ENCODE results near the gene LTBP1. TPM values are rescaled to one million over a fixed set of nuclear protein-coding genes. Genes with fewer than 3 reads are reported as not detected.
"Not testable (repeated sequence)": the region's sequence is repeated elsewhere in the genome, so short reads cannot be mapped to it uniquely, and the experiment has no call there.

The LTBP1 gene
- total RNA-seq, 1 donor from 2014 or later = 327 TPM

GRCh38 chr2:32915694-32916093 lies 31.1 kb upstream of the LTBP1 start:
- DNase-seq (ENCODE audit: low spot score) = no peak
- no peak for TF ChIP-seq CTCF (IDR thresholded peaks at IDR 0.05; ENCODE audit: unreplicated experiment)
- H3K9me3 Mint-ChIP-seq (ENCODE audit: unreplicated experiment) = no peaks in the 10 kb centered on the region
- peaks cover 8% of the 10 kb centered on the region for H3K4me1 Mint-ChIP-seq (ENCODE audit: unreplicated experiment)
- H3K36me3 Mint-ChIP-seq (ENCODE audit: low read depth, unreplicated experiment) = no peaks in the 10 kb centered on the region
- H3K27ac Mint-ChIP-seq (ENCODE audit: unreplicated experiment) = no peak overlapping the region
- H3K27me3 Mint-ChIP-seq (ENCODE audit: unreplicated experiment) = peaks cover 4% of the 10 kb centered on the region
- H3K4me3 Mint-ChIP-seq (ENCODE audit: unreplicated experiment) = no peak overlapping the region

GRCh38 chr2:32918774-32919173 lies 28.0 kb upstream of the LTBP1 start:
- TF ChIP-seq CTCF (IDR thresholded peaks at IDR 0.05; ENCODE audit: unreplicated experiment) = no peak
- Mint-ChIP-seq H3K9me3 (ENCODE audit: unreplicated experiment) (no peaks in the 10 kb centered on the region), H3K27me3 (ENCODE audit: unreplicated experiment) (peaks cover 4% of the 10 kb centered on the region), H3K4me3 (ENCODE audit: unreplicated experiment) (no peak overlapping the region), H3K4me1 (ENCODE audit: unreplicated experiment) (peaks cover 9% of the 10 kb centered on the region), H3K27ac (ENCODE audit: unreplicated experiment) (no peak overlapping the region), H3K36me3 (ENCODE audit: low read depth, unreplicated experiment) (no peaks in the 10 kb centered on the region)
- no peak for DNase-seq (ENCODE audit: low spot score)

GRCh38 chr2:32919901-32920300 lies 26.9 kb upstream of the LTBP1 start:
- not testable (repeated sequence) for H3K4me3 Mint-ChIP-seq (ENCODE audit: unreplicated experiment); H3K27ac Mint-ChIP-seq (ENCODE audit: unreplicated experiment); H3K36me3 Mint-ChIP-seq (ENCODE audit: low read depth, unreplicated experiment); H3K4me1 Mint-ChIP-seq (ENCODE audit: unreplicated experiment); H3K27me3 Mint-ChIP-seq (ENCODE audit: unreplicated experiment); H3K9me3 Mint-ChIP-seq (ENCODE audit: unreplicated experiment); DNase-seq (ENCODE audit: low spot score)

GRCh38 chr2:32921486-32921885 lies 25.3 kb upstream of the LTBP1 start:
- not testable (repeated sequence) for H3K9me3 Mint-ChIP-seq (ENCODE audit: unreplicated experiment); DNase-seq (ENCODE audit: low spot score); H3K4me3 Mint-ChIP-seq (ENCODE audit: unreplicated experiment); H3K27ac Mint-ChIP-seq (ENCODE audit: unreplicated experiment); H3K36me3 Mint-ChIP-seq (ENCODE audit: low read depth, unreplicated experiment); H3K27me3 Mint-ChIP-seq (ENCODE audit: unreplicated experiment); H3K4me1 Mint-ChIP-seq (ENCODE audit: unreplicated experiment)

GRCh38 chr2:32922501-32922900 lies 24.3 kb upstream of the LTBP1 start:
- no peak for TF ChIP-seq CTCF (IDR thresholded peaks at IDR 0.05; ENCODE audit: unreplicated experiment)
- Mint-ChIP-seq H3K36me3 (ENCODE audit: low read depth, unreplicated experiment) (peaks cover under 1% of the 10 kb centered on the region), H3K4me1 (ENCODE audit: unreplicated experiment) (peaks cover 20% of the 10 kb centered on the region), H3K9me3 (ENCODE audit: unreplicated experiment) (no peaks in the 10 kb centered on the region), H3K27me3 (ENCODE audit: unreplicated experiment) (peaks cover 9% of the 10 kb centered on the region), H3K27ac (ENCODE audit: unreplicated experiment) (no peak overlapping the region), H3K4me3 (ENCODE audit: unreplicated experiment) (no peak overlapping the region)
- DNase-seq (ENCODE audit: low spot score) = no peak

- Mint-ChIP-seq H3K4me1 (ENCODE audit: unreplicated experiment) (peaks cover 23% of the 10 kb centered on the region), H3K4me3 (ENCODE audit: unreplicated experiment) (no peak overlapping the region), H3K27ac (ENCODE audit: unreplicated experiment) (no peak overlapping the region), H3K36me3 (ENCODE audit: low read depth, unreplicated experiment) (peaks cover 4% of the 10 kb centered on the region), H3K9me3 (ENCODE audit: unreplicated experiment) (no peaks in the 10 kb centered on the region), H3K27me3 (ENCODE audit: unreplicated experiment) (peaks cover 11% of the 10 kb centered on the region)
- TF ChIP-seq CTCF (IDR thresholded peaks at IDR 0.05; ENCODE audit: unreplicated experiment) = no peak
- no peak for DNase-seq (ENCODE audit: low spot score)
These were observed 23.6 kb upstream of the LTBP1 start for GRCh38 chr2:32923109-32923508.
